ENCODE measurements around the gene IFI6.

DNA sequence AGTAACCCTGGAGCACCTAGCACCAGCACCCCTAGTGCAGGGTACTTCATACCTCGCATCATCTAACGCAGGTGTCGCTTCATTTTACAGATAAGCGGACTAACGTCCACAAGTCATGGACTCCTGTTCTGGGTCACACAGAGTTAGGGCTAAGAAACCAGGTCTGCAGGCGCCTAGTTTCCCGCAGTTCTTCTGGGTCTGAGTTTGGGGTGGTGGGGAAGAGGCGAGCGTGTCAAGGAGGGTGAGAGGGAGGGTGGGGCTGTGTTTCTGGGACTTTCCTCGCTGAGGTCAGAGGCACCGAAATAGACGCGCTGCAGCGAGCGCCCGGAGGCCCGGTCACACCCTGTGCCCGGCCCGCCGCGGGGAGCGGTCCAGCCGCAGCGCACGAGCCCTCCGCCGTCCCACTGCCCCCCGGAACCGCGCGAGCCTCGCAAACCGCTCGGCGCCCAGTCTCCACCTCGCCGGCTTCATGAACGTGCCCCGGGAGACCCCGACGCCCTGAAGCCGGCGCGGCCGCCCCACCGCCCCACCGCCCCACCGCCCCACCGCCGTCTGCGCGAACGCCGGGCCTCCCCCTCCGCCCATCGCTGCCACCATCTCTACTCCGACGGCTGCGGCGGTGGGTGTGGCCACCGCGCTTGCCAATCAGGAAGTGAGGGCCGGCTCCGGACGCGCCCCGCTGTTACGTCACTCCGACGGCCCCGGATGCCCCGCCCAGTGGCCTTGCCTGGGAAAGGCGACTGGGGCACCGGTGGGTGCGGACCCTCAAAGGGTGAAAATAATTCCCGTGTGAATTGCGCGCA lies 12.3 kb downstream of the IFI6 start:
- TF ChIP-seq RAD21 (IDR thresholded peaks at IDR 0.05; ENCODE audit: low read depth), result no peak
- TF ChIP-seq CREB1 (IDR thresholded peaks at IDR 0.05; ENCODE audit: low read depth), result peak; percentile 74
